ENCODE data around the gene CCNA1.

Gene CCNA1

GRCh38 chr13:36454121-36454520, 21.8 kb downstream of the CCNA1 start:
- DNase-seq (ENCODE audit: low spot score), result no peak

- DNase-seq (ENCODE audit: low spot score), result no peak
These were observed 22.7 kb downstream of the CCNA1 start for GRCh38 chr13:36454987-36455386.

DNA sequence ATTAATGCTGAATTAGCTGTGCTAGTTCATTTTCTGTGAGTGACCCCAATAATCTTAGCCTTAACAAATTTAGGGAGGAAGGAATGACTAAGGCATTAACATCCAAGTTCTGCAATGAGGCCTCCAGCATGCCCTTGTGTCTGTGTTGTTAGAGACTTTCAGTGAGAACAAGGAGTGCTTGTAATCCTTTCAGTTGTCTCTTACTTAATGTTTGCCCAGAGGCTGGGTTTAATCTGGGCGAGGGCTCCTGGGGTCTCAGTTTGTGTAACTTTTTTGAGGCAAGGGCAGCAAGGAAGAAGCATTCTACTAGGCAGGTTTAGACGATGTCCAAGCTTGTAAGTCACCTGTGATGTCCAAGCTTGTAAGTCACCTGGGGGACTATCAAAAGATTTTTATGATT, 24.3 kb downstream of the CCNA1 start:
- DNase-seq (ENCODE audit: low spot score), result no peak

GRCh38 chr13:36461506-36461905, 29.2 kb downstream of the CCNA1 start:
- DNase-seq (ENCODE audit: low spot score), result no peak

DNA sequence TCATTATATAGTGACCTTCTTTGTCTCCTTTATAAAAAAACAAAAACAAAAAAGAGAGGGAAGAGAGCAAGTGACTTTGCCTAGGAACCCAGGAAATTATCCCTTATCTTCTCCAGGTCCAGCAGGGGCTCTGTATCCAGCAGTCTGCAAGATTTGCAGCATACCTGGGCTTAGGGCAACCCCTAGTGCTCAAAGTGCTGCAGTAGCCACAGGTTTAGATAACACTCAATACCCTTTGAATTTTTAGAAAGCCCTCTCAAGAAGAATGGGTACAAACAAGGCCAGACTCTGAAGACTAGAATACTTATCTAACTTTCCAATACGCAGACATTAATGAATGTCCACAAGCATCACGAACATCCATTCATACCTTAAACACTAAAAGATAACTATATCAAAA, 43.2 kb downstream of the CCNA1 start:
- no peak for DNase-seq (ENCODE audit: low spot score)

GRCh38 chr13:36476661-36477060, 44.4 kb downstream of the CCNA1 start:
- no peak for DNase-seq (ENCODE audit: low spot score)

- no peak for DNase-seq (ENCODE audit: low spot score)
These were observed 48.6 kb downstream of the CCNA1 start for GRCh38 chr13:36480726-36481427.

DNA sequence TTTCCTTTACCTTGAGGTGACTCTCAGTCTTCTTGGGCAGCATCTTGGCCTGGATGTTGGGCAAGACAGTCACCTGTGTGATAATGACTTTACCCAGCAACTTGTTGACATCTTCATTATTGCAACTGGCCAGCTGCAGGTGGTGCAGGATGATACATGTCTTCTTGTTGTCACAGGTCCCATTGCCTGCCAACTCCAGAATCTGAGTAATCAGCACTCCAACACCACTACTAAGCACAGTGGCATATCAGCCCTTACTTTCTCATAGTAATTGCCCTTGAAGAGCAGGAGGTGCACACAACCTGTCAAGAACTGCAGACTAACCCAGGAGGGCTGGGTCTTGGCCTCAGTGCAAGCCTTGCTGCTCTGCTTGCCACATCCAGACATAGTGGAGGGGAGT, 57.8 kb downstream of the CCNA1 start:
- DNase-seq (ENCODE audit: low spot score), result no peak
